Stimulated activated naive CD4-positive, alpha-beta T cell (primary cell): ENCODE results near the gene LRRK2.
"Not testable (repeated sequence)": the region's sequence is repeated elsewhere in the genome, so short reads cannot be mapped to it uniquely, and the experiment has no call there.

Experiments used
- DNase-seq, 6 experiments: peaks; one replicate each; lab custom pipeline; 2025; lab: John Stamatoyannopoulos, UW

LRRK2 gene

DNA sequence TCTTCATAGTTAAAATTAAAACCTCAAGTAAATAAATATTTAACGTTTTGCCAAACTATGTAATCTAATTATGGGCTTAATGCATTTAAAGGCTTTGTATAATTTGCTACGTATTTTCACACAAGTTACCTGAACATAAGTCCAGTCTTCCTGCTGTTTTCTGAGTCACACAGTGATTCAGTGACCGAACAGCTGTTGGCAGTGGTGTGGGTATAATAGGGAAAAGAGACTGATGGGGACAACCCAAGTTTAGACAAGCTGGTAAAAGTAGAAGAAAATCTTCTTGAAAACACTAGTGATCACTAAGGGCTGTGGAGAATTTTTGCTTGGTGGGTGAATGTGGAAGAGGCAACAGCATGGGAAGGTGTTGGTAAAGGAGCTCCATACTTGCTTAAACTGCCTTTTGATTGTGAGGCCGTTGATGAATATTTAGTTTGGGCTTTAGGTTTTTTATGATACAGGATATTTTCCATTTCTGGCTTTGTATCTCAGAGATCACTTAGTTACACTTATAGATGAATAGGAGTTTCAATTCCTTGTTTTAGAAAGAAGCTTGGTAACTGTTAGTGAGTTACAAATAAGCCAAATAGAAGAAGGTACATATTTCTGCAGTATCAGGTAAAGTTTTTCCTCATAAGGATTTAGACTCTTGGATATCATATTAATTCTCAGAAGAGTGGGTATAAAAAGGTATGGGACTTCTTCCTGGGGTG is 23.9 kb downstream of the LRRK2 start:
- no peak for DNase-seq

DNA sequence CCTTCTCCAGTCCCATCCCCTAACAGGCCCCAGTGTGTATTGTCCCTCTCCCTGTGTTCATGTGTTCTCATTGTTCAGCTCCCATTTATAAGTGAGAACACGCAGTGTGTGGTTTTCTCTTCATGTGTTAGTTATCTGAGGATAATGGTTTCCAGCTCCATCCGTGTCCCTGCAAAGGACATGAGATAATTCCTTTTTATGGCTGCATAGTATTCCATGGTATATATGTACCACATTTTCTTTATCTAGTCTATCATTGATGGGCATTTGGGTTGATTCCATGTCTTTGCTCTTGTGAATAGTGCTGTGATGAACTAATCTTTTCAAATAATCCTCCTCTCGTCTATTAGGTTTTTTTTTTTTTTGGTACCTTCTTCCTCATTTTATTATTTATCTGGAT is 25.9 kb downstream of the LRRK2 start:
- not testable (repeated sequence) for DNase-seq

DNA sequence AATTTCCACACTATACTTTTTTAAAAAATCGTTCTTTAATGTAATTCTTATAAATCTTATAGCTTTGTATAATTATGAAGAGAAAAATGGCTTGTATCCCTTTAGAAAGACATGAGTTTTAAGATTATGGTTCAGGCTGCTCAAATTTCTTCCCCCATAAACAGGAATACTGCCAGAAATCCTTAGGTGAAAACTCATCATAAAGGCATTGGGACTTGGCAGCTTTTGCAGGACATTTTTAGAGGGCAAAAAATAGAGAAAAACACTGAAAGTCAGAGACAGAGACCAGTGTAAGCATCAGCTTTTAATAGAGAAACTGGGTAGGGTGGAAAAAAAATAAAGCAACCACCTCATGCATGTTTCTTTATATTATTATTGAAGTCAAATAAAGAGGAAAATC is 29.1 kb downstream of the LRRK2 start:
- DNase-seq: no peak

DNA sequence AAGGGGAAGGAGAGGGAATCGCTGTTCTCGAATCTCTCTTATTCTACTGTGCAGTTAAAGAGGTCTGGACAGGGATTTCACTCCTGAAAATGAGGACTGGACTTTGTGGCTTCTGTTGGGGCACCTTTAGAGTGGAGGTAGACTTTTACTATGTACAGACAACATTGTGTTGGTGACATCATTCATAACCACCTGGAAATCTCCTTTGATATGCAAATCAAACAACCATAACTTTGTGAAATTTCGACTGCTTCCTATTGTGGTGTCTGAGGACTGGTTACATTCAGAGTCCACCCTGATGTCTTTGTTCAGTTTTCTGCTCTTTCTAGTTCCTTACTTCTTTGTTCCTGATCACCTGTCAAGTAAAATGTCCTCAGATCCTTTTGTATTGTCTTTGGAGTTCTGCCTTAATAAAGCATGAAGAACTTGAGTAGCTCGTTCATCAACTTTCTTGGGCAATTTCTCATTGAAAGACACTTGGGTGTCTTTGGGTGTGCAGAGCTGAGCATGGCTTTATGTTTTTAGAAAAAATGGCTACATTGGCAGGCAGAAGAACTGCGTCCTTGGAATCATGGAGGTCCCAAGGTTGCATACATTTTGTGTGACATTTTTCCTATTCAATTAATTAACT is 29.8 kb downstream of the LRRK2 start:
- no peak for DNase-seq

DNA sequence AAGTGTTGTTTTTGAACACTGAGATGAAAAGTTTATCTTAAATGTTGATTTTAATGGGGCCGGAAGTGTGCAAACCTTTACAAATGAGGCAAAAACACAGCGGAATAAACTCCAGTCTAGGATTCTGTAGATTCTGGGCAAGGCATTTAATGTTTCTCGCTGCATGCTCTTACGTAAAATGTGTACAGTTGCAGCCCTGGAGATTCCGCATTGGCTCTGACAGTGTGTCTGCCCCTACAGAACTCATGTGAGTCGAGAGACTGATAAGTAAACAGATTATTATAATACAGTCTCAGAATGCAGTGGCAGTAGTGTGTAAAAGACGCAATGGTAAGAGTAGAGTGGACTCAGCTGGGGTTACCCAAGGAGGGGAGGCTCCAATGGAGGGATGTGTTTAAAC is 33.6 kb downstream of the LRRK2 start:
- DNase-seq: no peak

DNA sequence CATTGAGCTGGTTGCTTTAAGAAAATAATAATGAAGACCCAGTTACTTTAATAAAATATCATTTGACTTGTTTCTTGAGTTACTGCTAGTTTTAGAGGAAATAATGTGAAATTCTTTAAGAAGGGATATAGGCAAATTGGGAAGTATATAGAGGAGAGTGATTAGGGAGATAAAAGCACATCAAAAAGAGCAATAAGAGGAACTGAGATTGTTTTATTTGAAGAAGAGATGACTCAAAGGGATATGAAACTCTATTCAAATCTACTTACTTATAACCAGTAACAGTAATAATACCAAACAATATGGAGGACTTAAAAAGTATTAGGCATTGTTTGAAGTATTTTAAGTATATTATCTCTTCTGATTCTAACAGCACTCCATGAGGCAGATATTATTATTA is 37.1 kb downstream of the LRRK2 start:
- no peak for DNase-seq

DNA sequence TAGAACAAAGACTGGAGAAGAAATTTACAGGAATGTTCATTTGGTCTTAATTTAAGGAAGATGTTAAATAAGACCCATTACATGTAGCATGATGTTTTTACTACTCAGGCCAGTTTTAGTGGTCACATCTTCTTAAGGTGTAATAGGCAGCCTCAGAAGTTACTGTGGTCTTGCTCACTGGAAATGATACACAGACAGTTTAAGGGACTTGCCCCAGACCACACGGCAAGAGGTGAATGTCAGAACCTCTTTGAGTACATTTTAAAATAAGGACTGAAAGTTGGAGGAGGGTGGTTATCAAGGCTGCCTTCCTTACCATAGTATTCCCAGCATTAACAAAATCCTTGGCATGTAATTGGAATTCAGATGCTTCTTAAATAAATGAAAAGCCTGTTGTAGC is 37.9 kb downstream of the LRRK2 start:
- no peak for DNase-seq

DNA sequence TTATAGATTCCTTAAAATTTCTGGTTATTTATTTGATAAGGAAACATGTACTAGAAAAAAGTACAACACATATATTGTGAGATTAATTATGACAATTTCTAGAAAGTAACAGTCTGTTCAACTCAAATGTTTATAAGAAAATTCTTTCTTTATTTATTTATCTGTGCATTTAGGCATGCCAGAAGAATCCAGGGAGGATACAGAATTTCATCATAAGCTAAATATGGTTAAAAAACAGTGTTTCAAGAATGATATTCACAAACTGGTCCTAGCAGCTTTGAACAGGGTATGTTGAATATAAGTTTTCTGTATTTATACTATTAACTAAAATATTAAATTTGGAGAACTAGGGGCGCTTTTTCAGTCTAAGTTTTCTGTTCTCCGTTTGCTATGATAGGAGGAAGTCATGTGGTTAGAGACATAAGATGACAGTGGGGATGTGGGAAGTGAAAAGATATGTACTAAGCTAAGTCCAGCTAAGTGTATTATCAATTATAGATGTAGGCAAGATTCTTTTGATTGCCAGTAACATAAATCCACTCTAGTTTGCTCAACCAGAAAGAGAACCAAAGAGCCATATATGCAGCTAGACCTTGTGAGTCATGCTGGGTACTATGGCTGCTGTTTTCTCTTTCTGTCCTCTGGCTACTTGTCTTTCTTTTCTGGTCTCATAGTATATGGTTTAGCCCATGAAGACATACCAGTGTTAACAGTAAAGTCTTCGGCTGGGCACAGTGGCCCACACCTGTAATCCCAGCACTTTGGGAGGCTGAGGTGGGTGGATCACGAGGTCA is 39.0 kb downstream of the LRRK2 start:
- no peak for DNase-seq

DNA sequence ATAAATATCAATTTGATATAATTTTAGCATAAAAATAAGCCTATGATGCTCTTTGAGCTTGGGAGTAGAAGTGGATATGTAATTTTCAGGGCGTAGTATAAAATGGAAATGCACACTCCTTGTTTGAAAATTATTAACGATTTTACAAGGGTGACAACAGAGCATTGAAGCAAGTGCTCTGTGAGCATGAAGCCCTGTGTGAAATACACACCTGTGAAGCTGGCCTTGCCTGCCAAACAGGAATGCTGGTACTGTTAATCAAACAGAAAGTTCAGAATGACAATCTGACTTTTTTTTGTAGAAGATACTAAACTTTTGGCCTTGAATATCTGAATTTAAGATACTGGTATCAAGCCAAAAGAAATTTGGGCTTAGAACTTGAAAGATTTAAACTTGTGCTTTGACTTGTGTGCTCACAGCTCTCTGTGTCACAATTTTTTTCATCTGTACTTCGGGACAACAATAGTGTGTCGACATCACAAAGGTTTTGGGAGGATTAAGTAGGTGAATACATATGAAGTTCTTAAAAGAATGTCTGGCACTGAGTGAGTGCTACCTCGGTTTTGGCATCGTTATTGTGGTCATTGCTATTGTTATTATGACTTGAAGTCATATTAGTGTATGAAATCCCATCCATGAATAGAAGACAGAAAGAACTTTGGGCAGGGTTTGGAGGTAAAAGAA is 47.3 kb downstream of the LRRK2 start:
- no peak for DNase-seq

DNA sequence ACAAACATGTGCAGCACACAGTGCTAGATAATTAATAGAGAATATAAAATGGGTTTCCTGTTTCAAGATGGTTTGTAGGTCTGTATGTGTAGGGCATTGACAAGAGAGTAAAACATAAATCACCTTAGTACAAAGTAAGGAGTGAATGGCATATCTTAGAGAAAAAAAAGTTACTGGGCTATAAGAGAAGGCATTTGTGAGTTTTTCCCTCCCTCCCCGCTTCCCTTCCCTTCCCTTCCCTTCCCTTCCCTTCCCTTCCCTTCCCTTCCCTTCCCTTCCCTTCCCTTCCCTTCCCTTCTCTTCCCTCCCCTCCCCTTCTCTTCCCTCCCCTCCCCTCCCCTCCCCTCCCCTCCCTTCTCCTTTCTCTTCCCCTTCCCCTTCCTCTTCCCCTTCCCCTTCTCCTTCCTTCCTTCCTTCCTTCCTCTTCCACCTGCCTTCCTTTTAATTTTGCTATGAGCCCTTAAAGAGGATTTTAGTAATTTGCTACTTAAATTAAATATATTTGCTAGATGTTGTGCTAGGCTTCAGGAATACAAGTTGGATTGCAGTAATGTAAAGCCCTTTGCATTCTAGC is 57.1 kb downstream of the LRRK2 start:
- no peak for DNase-seq

DNA sequence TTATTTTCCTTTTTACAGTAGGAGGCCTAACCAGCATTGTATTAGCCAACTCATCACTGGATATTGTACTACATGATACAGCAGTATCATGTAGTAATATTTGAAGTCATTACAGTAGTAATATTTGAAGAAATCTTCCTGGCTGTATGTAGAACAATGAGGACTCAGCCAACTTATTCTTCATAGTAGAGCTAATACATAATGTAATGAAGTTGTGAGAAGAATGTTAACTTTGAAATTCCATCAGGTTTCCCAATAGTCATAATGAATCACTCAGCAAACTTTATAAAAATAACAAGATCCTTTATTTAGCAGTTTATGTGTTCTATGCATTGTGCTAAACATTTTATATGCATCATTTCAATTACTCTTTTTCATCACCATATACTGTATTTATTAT is 61.8 kb downstream of the LRRK2 start:
- no peak for DNase-seq

DNA sequence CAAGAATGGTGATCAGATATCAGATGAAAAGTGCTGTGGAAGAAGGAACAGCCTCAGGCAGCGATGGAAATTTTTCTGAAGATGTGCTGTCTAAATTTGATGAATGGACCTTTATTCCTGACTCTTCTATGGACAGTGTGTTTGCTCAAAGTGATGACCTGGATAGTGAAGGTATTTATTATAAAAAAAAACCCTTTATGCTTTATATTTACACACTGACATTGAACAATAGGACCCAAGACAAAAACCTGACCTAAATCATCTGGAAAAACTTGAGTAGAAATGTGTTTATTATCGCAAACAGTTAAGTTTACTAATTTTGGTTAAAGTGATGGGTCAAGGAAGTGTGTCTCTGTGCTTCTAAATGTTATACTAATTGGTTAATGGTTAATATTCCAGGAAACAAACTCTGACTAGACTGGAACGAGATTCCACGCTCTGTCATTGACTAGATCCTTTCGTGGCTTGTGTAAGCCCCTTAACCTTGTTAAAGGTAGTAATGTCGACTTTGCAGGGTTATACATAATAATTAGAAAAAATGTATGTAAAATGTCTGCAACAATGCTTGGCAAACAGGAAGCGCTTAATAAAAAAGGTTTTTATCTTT is 62.7 kb downstream of the LRRK2 start:
- no peak for DNase-seq

DNA sequence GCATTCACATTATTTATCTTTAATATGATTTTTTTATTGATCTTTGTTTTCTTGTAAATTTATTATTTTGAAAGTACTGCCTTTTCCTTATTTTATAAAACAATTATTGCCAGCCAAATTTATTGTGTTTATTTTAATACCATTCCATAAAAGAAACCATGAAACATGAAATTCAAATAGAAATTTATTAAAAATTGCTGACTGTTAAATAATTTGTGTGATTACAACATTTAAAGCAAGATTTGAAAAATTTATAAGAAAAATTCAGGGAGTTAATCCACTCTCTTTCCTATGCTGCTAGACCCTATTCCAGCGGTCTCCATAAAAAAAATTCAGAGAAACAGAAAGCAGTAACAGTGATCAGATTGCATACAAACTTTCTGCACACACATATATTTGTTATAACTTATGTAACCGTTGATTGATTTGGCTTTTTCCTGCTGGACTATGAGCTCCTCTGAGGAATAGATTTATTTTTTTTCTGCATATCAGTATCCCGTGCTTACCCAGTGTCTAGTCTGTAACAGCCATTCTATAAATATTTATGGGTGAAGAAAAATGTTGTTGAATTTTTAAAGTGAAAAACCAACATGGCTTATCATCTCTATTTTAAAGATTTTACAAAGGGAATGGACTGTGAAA is 68.1 kb downstream of the LRRK2 start:
- no peak for DNase-seq

DNA sequence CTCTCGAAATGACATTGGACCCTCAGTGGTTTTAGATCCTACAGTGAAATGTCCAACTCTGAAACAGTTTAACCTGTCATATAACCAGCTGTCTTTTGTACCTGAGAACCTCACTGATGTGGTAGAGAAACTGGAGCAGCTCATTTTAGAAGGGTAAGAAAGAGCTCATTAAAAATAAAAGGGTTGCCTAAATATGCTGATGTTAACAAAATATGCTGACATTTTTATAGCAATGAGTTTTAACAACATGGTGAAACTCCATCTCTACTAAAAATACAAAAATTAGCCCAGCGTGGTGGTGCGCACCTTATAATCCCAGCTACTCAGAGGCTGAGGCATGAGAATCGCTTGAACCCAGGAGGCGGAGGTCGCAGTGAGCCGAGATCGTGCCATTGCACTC is 73.5 kb downstream of the LRRK2 start:
- no peak for DNase-seq

DNA sequence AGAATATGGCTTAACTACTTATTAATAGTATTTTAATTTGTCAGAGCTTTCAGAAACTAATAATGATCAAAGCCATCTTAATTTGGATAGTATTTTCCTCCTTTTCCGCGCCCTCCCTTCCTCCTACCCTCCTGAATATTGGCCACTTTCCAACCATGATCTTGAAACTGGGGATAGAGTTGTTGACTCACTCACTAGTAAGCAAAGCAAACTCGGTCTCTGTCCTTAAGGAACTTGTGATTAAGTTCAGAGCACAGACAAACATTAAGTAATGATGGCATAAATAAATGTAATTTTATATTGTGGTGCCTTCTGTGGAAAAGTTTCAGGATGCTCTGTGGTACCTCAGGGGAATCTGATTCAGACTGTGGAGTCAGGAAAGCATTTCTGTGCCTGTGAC is 75.7 kb downstream of the LRRK2 start:
- DNase-seq: no peak

DNA sequence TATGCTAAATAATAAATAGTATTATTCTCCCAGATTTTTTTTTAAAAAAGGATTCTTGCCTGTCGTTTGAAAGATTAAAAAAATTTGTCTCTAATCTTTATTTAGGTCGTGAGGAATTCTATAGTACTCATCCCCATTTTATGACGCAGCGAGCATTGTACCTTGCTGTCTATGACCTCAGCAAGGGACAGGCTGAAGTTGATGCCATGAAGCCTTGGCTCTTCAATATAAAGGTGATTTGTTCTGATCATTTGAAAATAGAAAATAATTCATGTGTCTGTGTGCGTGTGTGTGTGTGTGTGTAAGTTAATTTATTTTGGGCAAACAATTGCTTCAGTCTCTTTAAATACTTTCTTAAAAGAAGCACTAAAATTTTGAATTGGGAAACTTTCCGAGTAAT is 84.2 kb downstream of the LRRK2 start:
- no peak for DNase-seq

DNA sequence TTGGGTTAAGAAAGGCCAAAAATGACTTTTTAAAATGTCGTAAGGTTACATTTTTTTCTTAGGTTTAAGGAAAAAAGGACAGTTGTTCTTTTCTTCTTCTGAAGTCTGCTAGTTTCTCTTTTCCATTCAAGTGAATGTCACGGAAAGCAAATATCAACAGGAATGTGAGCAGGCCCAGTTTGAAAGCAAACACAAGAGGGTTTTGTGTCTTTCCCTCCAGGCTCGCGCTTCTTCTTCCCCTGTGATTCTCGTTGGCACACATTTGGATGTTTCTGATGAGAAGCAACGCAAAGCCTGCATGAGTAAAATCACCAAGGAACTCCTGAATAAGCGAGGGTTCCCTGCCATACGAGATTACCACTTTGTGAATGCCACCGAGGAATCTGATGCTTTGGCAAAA is 85.4 kb downstream of the LRRK2 start:
- DNase-seq: no peak

DNA sequence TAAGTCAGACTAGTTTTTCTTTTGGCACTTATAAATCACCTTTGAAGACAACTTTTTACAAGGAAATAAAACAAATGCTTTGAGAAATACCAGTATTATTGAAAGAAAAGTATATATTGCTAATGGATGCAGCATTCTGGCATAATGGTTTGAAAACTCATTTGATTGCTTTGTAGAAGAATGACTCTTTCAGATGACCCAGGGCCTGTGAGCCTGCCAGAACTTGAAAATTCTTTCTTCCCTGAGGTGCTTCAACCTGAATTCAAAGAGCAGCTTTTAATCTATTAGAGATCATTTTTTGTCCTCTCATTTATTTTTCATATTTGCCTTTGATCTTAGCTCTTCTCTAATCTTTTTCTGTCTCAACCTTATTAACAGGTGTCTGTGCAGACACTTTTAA is 87.4 kb downstream of the LRRK2 start:
- no peak for DNase-seq

DNA sequence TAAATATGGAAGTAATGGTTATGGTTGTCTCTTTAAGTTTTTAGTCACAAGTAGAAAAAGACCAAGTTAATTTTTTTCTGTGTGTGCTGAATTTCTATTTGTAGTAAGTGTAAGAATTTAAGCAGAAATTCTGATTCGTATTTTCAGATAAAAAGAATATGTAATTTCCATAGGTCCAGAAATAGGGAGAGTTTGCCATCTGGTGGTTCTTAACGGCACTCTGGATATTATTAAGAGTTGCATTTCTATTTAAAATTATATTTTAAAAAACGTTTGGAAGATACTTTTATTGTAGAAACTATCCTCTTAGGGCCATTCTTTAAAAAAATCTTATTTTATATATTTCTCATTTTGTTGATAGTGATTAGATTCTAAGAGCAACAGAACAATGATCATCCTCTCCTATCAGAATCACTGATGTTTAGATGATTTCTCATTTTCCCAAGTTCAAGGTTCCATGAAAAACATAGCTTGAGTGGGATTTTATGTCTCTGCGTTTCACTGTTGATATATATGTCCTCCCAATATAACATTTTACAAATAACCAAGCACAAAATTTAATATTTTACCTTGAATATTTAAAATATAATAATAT is 88.3 kb downstream of the LRRK2 start:
- no peak for DNase-seq

DNA sequence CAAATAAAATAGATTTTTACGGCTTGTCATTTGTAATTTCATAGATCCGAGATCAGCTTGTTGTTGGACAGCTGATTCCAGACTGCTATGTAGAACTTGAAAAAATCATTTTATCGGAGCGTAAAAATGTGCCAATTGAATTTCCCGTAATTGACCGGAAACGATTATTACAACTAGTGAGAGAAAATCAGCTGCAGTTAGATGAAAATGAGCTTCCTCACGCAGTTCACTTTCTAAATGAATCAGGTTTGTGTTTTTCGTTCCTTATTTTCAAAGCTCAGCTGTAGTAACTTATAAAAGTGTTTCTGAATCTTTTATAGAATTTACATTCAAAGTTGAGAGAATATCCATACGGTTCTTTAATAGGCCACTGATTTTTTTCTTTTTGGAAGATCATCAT is 89.1 kb downstream of the LRRK2 start:
- no peak for DNase-seq

DNA sequence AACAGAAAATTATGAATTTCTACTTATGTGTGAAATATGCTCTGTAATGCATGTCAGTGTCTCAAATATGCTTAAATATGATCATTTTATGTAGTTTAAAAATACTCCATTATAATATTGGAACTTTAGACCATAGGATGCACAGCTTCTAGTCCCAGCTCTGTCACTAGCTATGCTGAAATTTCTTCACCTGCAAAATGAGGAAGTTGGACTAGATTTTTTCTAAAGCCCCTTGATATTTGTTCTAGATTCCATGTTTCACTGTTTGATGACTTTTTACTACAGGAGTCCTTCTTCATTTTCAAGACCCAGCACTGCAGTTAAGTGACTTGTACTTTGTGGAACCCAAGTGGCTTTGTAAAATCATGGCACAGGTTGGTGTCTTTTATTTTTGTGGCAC is 90.1 kb downstream of the LRRK2 start:
- DNase-seq: no peak
